Lower leg skin (tissue), 3 donors: Measurements from ENCODE around the gene AGBL1.

Experiments
- POLR2A ChIP-seq, 2 donors: fragments of 450-650 bp; IDR thresholded peaks; one replicate each; pipeline ENCODE4 v1.6.1; 2016 to 2017; ENCODE audit warnings: antibody characterized with exemption in 2 of 2, mild to moderate bottlenecking in 1 of 2, moderate library complexity in 1 of 2
- TF ChIP-seq, protein P1 (sequence below), 3 donors: fragments of 450-650 bp; IDR thresholded peaks; one replicate each; pipeline ENCODE4 v1.5.1; 2016; ENCODE audit warnings: antibody characterized with exemption in 3 of 3, mild to moderate bottlenecking in 3 of 3, moderate library complexity in 2 of 3

GRCh38 chr15:86857701-86858100 is 778.0 kb downstream of the AGBL1 start:
- TF ChIP-seq, protein P1, sequence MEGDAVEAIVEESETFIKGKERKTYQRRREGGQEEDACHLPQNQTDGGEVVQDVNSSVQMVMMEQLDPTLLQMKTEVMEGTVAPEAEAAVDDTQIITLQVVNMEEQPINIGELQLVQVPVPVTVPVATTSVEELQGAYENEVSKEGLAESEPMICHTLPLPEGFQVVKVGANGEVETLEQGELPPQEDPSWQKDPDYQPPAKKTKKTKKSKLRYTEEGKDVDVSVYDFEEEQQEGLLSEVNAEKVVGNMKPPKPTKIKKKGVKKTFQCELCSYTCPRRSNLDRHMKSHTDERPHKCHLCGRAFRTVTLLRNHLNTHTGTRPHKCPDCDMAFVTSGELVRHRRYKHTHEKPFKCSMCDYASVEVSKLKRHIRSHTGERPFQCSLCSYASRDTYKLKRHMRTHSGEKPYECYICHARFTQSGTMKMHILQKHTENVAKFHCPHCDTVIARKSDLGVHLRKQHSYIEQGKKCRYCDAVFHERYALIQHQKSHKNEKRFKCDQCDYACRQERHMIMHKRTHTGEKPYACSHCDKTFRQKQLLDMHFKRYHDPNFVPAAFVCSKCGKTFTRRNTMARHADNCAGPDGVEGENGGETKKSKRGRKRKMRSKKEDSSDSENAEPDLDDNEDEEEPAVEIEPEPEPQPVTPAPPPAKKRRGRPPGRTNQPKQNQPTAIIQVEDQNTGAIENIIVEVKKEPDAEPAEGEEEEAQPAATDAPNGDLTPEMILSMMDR (IDR thresholded peaks at IDR 0.05): no peak
- no peak for TF ChIP-seq POLR2A (IDR thresholded peaks at IDR 0.05)
